GM23248 (cell line): ENCODE measurements around the gene MAML2. TPM values are rescaled to one million over a fixed set of nuclear protein-coding genes. Genes with fewer than 3 reads are reported as not detected.
A peak's percentile ranks its signal among the peaks of the same experiment; 100 is the strongest.

Source experiments
- DNase-seq: peaks from one replicate; pipeline ENCODE4 v3.0.0-alpha.2; 2015
- H2AFZ ChIP-seq: fragments of 200-600 bp; sonication (generic); 2 replicates; pipeline ENCODE4 v1.6.1; 2016; ENCODE audit warnings: antibody characterized with exemption
- H3F3A ChIP-seq: fragments of 200-600 bp; sonication (generic); 2 replicates; pipeline ENCODE4 v1.6.1; 2016; ENCODE audit warnings: mild to moderate bottlenecking, antibody characterized with exemption, mixed run types; ENCODE audit not compliant: insufficient read depth
- H3K27ac ChIP-seq: fragments of 200-600 bp; sonication (generic); 2 replicates; pipeline ENCODE4 v1.5.1; 2016; ENCODE audit warnings: mild to moderate bottlenecking
- H3K27me3 ChIP-seq: fragments of 200-600 bp; sonication (generic); replicated peaks from 2 replicates; pipeline ENCODE4 v1.6.1; 2016; ENCODE audit warnings: mild to moderate bottlenecking; ENCODE audit not compliant: insufficient read depth
- H3K36me3 ChIP-seq: fragments of 200-600 bp; sonication (generic); 2 replicates; pipeline ENCODE4 v1.6.1; 2016; ENCODE audit warnings: low read depth, mild to moderate bottlenecking
- H3K4me1 ChIP-seq: fragments of 200-600 bp; sonication (generic); 2 replicates; pipeline ENCODE4 v1.6.1; 2016; ENCODE audit warnings: mild to moderate bottlenecking; ENCODE audit not compliant: insufficient read depth
- H3K4me2 ChIP-seq: fragments of 200-600 bp; sonication (generic); one replicate; pipeline ENCODE4 v1.6.1; 2016; ENCODE audit warnings: mild to moderate bottlenecking; ENCODE audit not compliant: unreplicated experiment
- H3K4me3 ChIP-seq: fragments of 200-600 bp; sonication (generic); 2 replicates; pipeline ENCODE4 v1.5.1; 2016; ENCODE audit warnings: mild to moderate bottlenecking
- H3K79me2 ChIP-seq: fragments of 200-600 bp; sonication (generic); 2 replicates; pipeline ENCODE4 v1.6.1; 2016; ENCODE audit warnings: mild to moderate bottlenecking; ENCODE audit not compliant: insufficient read depth
- H3K9ac ChIP-seq: fragments of 200-600 bp; sonication (generic); 2 replicates; pipeline ENCODE4 v1.6.1; 2016; ENCODE audit warnings: mild to moderate bottlenecking
- H3K9me2 ChIP-seq: fragments of 200-600 bp; sonication (generic); 2 replicates; pipeline ENCODE4 v1.6.1; 2016; ENCODE audit warnings: mixed run types, mild to moderate bottlenecking, moderate library complexity; ENCODE audit not compliant: insufficient read depth
- H3K9me3 ChIP-seq: fragments of 200-600 bp; sonication (generic); one replicate; pipeline ENCODE4 v1.6.1; 2017; ENCODE audit warnings: low read depth
- H4K20me1 ChIP-seq: fragments of 200-600 bp; sonication (generic); 2 replicates; pipeline ENCODE4 v1.6.0; 2016; ENCODE audit not compliant: insufficient read depth
- EZH2 ChIP-seq: fragments of 200-600 bp; sonication (generic); IDR thresholded peaks from 2 replicates; pipeline ENCODE4 v1.6.1; 2018; ENCODE audit warnings: antibody characterized with exemption, mild to moderate bottlenecking; ENCODE audit not compliant: insufficient read depth, poor library complexity, severe bottlenecking
- EZH2phosphoT487 ChIP-seq: fragments of 200-600 bp; sonication (generic); IDR thresholded peaks from 2 replicates; pipeline ENCODE4 v1.6.1; 2018; ENCODE audit warnings: antibody characterized with exemption, moderate library complexity, mild to moderate bottlenecking, low read depth; ENCODE audit not compliant: insufficient read depth
- whole genome bisulfite sequencing, 2 experiments: methylation state at CpG; one replicate each; pipeline ENCODE4 v1.1.6; 2015 to 2017; ENCODE audit warnings: low lambda C conversion rate in 2 of 2, low coverage in 1 of 2; ENCODE audit errors: missing lambda C conversion rate in 2 of 2; 5-methylcytosine and 5-hydroxymethylcytosine counted together
- in situ Hi-C: fragments of 300-500 bp; cut with MboI; formaldehyde crosslinking; loops from 2 replicates; pipeline ENCODE4 v1.15.0; 2020
- polyA plus RNA-seq: library from polyadenylated mRNA; unstranded; fragments of >200 nt; fragmentation: Nextera tagmentation; extraction: Ambion mirVana; gene quantifications from 2 replicates; pipeline ENCODE4 v1.2.1, GENCODE V29; 2016
- total RNA-seq: library from RNA; depleted of rRNA; stranded (reverse); fragments of >200 nt; shearing (Covaris generic); gene quantifications from 2 replicates; pipeline ENCODE4 v1.2.3, GENCODE V29; 2014

MAML2 gene
- total and polyA plus RNA-seq, 2 experiments from 2014 or later: 7.4 to 23.7 TPM

DNA sequence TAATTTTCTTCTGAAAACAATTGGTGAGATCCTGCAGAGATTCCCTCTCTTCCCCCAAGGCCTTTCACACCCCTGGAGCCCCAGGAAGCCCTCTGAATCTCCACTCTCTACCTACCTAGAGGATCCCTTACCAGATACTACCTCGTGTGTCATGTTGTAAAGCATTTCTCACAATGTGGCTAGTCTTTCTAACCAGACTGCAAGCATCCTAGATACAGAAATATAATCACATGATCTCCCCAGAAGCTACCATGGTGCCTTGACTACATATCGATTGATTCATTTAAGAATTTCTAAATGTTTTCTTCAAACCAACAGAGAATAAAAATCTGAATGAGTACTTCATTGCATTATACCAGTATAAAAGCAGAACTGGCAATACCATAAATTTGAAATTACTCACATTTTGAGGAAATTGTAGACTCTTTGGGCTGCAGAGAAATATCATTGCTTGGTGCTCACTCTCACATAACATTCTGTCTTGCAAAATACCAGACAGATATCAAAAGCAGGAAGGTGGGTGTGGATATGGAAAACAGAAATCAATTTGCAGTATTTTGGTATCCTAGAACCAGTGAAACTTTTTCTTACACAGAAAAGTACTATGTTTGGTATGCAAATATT is 113.5 kb downstream of the MAML2 start:
- no peaks in the 10 kb centered on the region for H3K27me3 ChIP-seq
- peak overlapping the region; percentile 15 for H3K4me2 ChIP-seq
- no peaks in the 10 kb centered on the region for H3K9me2 ChIP-seq
- in situ Hi-C loops: no loop called here
- peak overlapping the region; percentile 69 for H3K27ac ChIP-seq
- peaks cover 50% of the 10 kb centered on the region for H3K4me1 ChIP-seq
- 0 out of 2 replicates have a peak overlapping the region, but pooled peaks have one; percentile 8 for H3K4me3 ChIP-seq
- peak overlapping the region; percentile 9; the same call in 1 of the 2 replicates for H3K9ac ChIP-seq
- peaks cover 50% of the 10 kb centered on the region for H3F3A ChIP-seq
- H3K79me2 ChIP-seq: peaks cover 100% of the 10 kb centered on the region
- H2AFZ ChIP-seq: no peak overlapping the region
- H3K9me3 ChIP-seq: no peaks in the 10 kb centered on the region
- 44 to 52% methylated on average over 2 of the region's 2 CpGs for WGBS, 2 experiments
- DNase-seq: no peak
- H3K36me3 ChIP-seq: no peaks in the 10 kb centered on the region
- no peak for TF ChIP-seq EZH2
- no peak for TF ChIP-seq EZH2phosphoT487
- H4K20me1 ChIP-seq: no peaks in the 10 kb centered on the region

DNA sequence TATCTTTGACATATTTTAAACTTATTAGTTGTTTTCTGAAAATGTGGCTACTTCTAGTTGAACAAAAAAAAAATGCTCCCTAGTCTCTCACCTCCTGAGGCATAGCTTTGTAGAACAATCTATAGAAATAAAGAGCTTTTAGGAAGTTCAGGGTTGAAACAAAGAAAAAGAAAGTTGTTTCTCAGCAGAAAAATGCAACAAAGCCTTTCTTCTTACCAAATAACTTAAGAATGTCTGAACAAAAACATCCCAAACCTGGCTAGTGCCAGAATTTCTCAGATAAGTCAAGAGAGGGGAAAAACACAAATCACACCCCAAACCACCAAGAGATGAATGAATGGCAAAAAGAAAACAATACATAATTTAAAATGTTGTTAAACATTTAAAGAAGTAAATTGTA is 114.1 kb downstream of the MAML2 start:
- no peak for DNase-seq
- Histone ChIP-seq H3F3A (peaks cover 49% of the 10 kb centered on the region), H3K36me3 (no peaks in the 10 kb centered on the region), H3K4me3 (0 out of 2 replicates have a peak overlapping the region, but pooled peaks have one; percentile 13), H2AFZ (0 out of 2 replicates have a peak overlapping the region, but pooled peaks have one; percentile 17), H3K27me3 (no peaks in the 10 kb centered on the region), H3K9me2 (no peaks in the 10 kb centered on the region), H3K4me1 (peaks cover 47% of the 10 kb centered on the region), H3K4me2 (peak overlapping the region; percentile 52), H3K9me3 (no peaks in the 10 kb centered on the region), H3K27ac (peak overlapping the region; percentile 69), H4K20me1 (no peaks in the 10 kb centered on the region), H3K79me2 (peaks cover 100% of the 10 kb centered on the region), H3K9ac (peak overlapping the region; percentile 9; the same call in 1 of the 2 replicates)
- no peak for TF ChIP-seq EZH2phosphoT487
- TF ChIP-seq EZH2: no peak
- in situ Hi-C loops: no loop called here

DNA sequence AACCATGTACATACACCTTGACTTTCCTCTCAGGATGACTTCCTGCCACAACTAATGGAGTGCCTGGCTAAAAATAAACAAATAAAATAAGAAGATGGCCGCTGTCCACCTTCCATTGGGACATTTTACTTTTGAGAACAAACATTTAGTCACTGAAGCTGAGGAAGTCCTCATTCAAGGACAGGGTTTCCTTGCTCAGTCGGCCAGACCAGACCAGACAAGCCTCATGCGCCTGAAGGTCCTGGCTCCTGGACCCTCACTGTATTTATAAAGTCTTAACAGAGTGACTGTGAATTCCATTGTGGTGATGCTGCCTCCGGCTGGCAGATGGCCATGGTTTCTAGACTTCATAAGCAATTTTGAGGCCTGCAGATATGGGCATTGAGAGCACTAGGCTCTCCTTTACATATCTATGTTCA is 114.5 kb downstream of the MAML2 start:
- peaks cover 100% of the 10 kb centered on the region for H3K79me2 ChIP-seq
- TF ChIP-seq EZH2phosphoT487 (no peak), EZH2 (no peak)
- H3K4me2 ChIP-seq: peak overlapping the region; percentile 52
- no peaks in the 10 kb centered on the region for H4K20me1 ChIP-seq
- no peaks in the 10 kb centered on the region for H3K36me3 ChIP-seq
- DNase-seq: peak; percentile 85
- H3K4me1 ChIP-seq: peaks cover 47% of the 10 kb centered on the region
- H3K9ac ChIP-seq: peak overlapping the region; percentile 9; the same call in 1 of the 2 replicates
- H3F3A ChIP-seq: peaks cover 49% of the 10 kb centered on the region
- WGBS, 2 experiments: 44 to 50% methylated on average over 4 of the region's 4 CpGs
- in situ Hi-C loops: no loop called here
- H3K27me3 ChIP-seq: no peaks in the 10 kb centered on the region
- no peaks in the 10 kb centered on the region for H3K9me2 ChIP-seq
- peak overlapping the region; percentile 69 for H3K27ac ChIP-seq
- 0 out of 2 replicates have a peak overlapping the region, but pooled peaks have one; percentile 13 for H3K4me3 ChIP-seq
- 0 out of 2 replicates have a peak overlapping the region, but pooled peaks have one; percentile 17 for H2AFZ ChIP-seq
- no peaks in the 10 kb centered on the region for H3K9me3 ChIP-seq

DNA sequence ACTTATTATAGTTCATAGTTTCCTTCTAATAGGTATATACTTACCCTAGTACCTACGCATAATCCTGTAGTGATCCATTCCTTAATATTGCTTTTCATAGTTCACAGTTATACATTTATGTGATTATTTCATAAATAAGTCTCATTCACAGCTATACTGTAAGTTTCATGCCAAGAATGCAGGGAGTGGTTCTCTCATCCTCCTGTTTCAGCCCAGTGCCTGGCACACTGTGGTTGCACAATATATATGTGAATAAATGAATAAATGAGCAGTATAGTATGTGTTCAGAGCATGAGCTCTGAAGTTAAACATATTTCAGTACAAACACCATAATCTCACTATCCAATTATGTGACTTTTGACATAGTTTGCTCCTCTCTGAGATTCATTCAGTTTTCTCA is 115.8 kb downstream of the MAML2 start:
- no peak overlapping the region for H2AFZ ChIP-seq
- H3K4me3 ChIP-seq: no peak overlapping the region
- no peaks in the 10 kb centered on the region for H3K9me3 ChIP-seq
- DNase-seq: peak; percentile 50
- H3K9ac ChIP-seq: no peak overlapping the region
- H3K36me3 ChIP-seq: no peaks in the 10 kb centered on the region
- WGBS, 2 experiments: 95 to 100% methylated on average over 1 of the region's 1 CpG
- TF ChIP-seq EZH2 (no peak), EZH2phosphoT487 (no peak)
- peak overlapping the region; percentile 9 for H3K4me2 ChIP-seq
- peaks cover 49% of the 10 kb centered on the region for H3F3A ChIP-seq
- peaks cover 99% of the 10 kb centered on the region for H3K79me2 ChIP-seq
- peaks cover 50% of the 10 kb centered on the region for H3K4me1 ChIP-seq
- in situ Hi-C loops: no loop called here
- H3K27me3 ChIP-seq: no peaks in the 10 kb centered on the region
- no peaks in the 10 kb centered on the region for H4K20me1 ChIP-seq
- H3K9me2 ChIP-seq: no peaks in the 10 kb centered on the region
- H3K27ac ChIP-seq: peak overlapping the region; percentile 69; the same call in 1 of the 2 replicates
